ENCODE measurements around the gene RPS13.
"Not testable (repeated sequence)": the region's sequence is repeated elsewhere in the genome, so short reads cannot be mapped to it uniquely, and the experiment has no call there.

- TF ChIP-seq CTCF, POLR2A (IDR thresholded peaks at IDR 0.05): not testable (repeated sequence)
These were observed 29.0 kb downstream of the RPS13 start for GRCh38 chr11:17048491-17048890.

Measured in adrenal gland (tissue), 5 donors.